HG02642 (cell line): Measurements from ENCODE around the gene UNG.
"Not testable (repeated sequence)": the region's sequence is repeated elsewhere in the genome, so short reads cannot be mapped to it uniquely, and the experiment has no call there.

Source experiments
- ATAC-seq: cut with Tn5 transposase; IDR thresholded peaks from one replicate; pipeline ENCODE4 v1.9.1; 2021; ENCODE audit warnings: mild to moderate bottlenecking; ENCODE audit not compliant: unreplicated experiment, poor library complexity

The UNG gene

DNA sequence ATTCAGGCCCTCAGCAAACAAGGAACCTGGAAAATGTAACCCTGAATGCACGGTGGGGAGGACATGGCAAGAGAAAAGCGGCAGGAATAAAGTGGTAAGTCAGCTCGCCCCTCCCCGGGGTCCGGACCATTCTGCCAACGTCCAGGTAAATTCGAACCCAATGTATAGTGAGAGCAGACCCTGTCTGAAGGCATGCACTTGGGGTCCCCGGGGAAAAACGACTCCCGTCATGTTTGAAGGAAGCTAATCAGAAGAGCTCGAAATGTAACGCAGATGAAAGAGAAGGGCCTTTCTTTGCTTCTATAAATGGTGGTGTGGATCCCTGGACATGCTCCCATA lies 19.2 kb downstream of the UNG start:
- ATAC-seq: no peak

DNA sequence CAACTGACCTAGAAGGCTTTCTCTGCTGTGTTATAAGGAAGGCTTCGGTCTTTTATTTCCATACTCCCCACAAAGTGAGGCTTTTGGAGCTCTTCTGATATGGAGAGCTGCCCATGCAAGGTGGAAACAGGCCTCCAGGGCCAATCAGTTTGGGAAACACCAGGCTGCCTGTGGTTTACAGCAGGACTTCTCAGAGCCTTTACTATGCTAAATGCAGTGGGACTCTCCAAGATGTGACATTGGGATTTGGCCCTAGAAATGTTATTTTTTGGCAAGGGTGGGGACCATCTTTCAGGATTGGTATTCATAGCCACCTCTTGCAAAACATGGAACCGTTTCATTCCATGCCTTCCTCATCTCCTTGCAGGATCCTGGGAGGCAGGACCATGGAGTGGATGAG lies 22.7 kb downstream of the UNG start:
- no peak for ATAC-seq

DNA sequence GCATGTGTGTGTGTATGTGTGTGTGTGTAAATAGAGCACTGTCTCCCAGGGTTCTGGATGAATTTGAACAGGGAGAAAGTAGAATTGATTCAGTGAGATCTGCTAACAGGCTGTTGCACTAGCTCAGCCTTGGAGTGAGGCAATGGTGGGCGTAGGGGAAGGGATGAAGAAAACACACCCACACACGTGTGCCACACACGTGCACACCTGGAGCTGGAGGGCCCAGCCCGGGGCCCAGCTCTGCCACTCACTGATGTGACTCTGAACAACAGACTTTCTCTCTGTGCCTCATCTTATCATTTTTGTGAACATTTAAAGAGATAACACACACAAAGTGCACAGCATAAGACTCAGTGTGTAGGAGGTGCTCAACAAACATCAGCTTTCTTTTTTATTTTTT lies 23.2 kb downstream of the UNG start:
- ATAC-seq: no peak

DNA sequence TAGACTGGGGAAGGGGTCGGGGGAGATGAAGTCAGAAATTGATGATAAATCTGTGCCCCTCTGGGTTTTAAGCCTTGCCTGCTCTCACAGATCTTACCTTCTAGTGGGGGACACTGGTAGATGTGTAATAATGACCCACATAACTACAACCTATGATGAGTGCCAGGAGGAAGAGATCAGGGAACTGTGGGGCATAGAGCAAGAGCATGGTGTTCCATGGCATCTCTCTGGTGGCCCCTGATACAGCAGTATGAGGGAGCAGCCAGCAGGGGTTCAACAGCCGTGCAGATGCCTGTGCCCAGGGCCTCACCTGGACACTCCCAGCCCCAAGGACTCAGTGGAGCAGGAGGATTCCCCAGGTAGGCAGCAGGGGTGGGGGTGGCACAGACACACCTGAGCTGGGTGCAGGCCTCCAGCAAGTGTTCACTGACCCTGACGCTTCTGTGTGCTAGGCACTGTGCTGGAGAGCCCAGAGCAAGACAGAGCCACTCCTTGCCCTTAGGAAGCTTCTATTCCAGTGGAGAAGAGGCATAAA lies 24.0 kb downstream of the UNG start:
- ATAC-seq: no peak

DNA sequence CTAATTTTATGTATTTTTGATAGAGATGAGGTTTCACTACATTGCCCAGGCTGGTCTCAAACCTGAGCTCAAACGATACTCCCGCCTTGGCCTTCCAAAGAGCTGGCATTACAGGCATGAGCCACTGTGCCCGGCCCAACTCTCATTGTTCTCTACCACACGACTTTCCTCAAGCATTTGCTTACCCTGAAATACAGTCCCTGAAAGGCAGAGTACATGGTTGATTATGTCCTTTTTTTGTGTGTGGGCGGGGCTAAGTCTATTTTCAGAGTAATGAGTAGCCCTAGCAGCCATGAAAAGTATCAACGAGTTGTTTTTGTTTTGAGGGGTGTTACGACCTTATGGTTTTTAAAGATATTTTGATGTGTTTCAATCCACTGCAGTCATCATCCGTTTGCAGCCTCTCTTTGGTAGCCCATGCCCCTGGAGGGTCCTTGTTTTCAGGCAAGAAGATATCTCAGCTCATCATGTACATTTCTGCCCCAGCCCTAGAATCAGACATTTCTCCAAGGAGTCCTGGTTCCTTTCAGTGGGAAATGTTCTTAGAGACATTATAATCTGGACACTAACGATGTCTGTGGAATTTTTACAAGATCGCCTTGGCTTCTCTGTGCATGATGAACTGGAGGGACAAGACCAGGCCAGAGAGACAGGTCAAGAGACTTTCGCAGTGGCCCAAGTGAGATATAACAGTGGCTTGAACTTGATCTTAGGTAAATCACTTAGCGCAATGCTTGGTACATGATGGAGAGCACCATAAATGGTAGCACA lies 27.7 kb downstream of the UNG start:
- no peak for ATAC-seq

DNA sequence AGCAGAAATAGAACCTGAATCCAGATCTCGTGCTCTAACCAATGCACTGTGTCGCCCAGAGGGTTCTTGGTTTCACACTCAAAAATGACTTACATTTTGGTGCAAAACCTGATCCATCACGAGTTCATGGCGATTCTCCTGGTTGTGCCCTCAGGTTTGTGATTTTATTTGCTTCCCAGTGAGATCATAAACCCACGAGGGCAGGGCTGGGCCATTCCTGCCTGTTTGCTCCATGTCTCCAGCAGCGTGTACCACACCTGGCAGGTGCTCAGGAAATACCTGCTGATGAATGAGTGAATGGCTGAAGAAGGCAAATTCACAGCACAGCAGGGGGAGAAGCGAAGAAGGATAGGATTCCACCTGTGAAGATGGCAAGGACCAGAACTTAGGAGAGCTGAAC lies 28.4 kb downstream of the UNG start:
- ATAC-seq: no peak

DNA sequence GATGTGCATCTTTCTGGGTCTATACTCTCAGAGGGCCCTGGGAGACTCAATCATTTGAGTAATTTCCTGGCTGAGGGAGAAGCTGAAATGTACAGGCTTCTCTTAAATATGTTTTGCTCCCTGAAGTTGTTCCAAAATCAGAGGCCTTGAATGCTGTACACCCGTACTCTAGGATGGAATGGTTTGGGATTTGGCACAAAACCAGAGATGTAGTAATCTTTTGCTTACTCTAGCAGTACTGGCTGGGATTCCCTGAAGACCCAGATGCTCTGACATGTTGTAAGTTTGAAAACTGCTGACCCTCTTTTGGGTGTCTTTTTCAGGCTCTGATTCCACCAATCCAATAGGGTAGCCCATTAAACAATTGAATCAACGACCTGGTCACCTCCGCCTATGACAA lies 29.4 kb downstream of the UNG start:
- no peak for ATAC-seq

DNA sequence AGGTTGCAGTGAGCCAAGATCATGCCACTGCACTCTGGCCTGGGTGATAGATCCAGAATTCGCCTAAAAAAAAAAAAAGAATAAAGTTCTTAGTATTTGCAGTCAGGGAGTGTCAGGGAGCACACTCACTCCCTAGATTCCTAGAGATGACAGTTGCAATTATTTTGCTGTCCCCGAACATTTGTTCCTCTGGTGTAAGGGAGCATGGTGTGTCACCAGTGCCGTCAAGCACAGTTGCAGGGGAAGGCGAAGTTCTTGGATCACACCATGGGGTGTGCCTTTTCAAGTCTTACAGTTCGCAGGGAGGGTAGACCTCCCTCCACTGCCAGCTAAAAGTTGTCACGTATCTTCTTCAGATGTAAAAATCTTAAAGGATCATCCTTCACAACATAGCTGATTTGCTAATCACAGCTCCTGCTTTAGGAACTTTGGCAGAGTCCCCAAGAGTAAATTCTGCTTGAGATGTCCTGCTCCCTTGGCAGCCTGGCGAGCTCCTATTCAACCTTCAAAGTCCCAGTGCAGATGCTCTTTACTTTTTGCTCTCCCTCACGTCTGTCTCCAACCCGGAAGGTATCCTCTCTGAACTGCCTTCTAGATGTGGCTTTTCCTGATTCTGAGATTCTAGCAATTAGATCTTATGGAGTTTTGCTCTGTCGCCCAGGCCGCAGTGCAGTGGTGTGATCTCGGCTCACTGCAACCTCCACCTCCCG lies 30.3 kb downstream of the UNG start:
- no peak for ATAC-seq

DNA sequence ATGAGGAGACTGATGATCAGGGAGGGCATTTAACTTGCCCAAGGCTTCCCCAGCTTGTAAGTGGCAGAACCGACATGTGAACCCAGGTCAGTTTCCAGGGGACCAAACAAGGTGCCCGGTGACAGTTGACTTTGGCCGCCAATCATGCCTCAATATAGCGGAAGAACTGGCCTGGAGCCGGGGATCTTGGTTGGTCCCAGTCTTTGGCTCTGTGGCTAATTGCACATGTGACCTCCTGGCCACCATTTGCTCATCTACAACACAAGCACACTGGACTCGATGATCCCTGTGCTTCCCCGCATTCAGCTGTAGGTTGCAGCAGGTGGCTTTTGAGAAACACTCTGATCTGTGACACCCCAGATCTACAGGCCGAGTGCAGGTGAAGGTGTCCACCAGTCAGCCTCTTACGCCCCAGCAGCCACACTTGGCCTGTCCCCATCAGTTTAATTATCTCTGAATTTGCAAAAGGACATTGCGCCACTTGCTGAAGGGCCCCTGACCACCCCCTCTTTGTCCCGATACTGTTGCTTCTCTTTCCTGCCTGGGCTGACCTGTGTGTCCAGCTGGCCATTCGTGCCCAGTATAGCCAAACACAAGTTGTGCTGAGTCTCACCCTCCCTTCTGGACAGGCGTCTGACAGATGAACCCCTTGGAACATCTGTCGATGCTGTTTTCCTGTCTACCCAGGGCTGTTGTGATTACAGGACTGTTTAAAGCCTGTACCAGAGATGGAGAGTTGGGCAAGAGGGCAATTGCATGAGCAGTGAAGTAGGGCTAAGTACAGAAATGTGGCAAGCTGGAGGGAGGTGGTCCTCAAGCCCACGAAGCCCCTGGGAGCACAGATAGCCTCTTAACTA lies 33.1 kb downstream of the UNG start:
- ATAC-seq: no peak

DNA sequence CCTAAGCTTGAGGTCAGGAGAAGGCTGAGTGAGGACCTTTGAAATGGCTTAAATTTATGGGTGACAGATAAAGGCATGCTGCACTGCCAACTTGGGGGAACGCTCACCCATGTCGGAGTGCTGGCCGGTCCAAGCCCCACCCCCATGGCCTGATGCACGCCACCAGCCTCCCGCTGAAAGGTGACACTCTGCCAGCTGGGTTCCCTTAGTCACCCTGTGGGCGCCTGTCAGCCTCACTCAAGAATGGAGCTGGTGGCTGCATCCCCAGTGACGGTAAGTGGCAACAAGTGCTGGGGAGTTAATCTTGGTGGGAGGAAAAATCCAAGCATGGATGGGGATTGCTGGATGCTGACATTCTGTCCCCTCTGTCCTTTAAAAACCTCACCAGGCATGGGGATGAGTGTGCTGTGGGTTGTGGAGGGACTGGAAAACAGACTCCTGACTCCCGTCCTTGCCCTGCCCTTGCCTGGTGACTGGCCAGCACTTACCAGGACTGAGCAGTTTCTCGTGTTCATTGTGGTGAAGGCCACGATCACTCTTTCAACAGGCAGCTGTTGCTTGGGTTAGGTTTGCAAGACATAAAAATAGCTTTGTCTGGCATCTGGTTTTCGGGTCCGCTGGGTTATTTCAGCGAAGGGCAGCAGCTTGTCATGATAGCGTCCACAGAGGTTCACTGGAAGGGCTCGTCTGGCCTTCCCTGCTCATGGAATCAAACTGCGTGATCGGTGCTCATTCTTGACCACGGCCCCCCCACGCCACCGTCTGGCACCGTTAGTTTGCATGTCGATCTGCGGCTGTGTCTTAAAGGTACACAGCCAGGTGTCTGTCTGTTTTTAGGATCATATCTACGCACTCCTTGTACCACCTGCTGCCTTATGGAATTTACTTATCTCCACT lies 34.0 kb downstream of the UNG start:
- no peak for ATAC-seq

DNA sequence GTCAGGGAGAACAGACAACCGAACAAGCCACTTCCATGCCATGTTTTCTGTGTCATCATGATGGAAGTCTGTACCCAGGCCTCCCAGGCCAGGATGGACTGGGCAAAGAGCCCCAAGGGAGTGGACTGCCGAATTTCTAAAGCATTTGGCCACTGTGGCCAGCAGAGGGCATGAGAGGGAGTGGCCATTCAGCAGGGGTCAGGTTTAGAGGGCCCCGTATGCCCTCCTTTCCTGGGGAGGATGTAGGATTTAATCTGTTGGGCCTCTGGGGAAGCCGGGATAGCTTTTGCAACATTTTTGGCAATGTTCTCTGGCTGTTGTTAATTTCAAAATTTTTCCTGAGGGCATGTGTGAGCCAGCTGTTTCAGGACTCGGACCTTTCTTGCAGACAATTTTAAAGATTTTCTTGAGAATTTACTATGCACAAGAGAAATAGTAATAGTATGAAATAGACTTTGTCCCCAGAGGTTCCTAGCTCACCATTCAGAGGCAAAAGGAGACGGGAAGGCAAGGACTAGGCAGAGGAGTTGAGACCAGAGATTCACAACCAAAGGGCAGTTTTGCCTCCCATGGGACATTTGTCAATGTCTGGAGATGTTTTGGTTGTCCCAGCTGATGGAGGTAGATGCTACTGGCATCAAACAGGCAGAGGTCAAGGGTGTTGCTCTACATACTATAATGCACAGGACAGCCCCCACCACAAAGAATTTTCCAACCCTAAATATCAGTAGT lies 37.0 kb downstream of the UNG start:
- ATAC-seq: no peak

DNA sequence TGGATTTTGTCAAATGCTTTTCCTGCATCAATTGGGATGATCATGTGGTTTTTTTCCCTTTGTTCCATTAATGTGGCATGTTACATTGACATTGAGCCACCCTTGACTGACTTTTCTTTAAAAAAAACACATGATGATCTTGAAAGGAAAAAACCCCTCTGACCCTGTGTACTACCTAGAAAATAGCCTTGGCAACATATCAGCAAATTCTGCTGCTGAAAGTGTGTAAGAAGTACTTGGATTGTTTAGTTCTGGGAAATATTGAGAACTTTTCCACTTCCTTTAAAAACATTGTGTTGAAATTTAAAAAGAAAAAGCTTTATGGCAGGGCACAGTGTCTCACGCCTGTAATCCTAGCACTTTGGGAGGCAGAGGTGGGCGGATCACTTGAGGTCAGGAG lies 39.7 kb downstream of the UNG start:
- ATAC-seq: no peak

DNA sequence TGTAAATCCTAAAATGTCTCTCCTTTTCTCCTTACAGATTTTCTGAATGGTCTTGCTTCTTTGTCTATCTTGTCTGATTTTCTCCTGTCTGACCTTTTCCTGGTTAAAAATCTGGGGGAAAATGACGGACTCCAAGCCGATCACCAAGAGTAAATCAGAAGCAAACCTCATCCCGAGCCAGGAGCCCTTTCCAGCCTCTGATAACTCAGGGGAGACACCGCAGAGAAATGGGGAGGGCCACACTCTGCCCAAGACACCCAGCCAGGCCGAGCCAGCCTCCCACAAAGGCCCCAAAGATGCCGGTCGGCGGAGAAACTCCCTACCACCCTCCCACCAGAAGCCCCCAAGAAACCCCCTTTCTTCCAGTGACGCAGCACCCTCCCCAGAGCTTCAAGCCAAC lies 42.0 kb downstream of the UNG start:
- no peak for ATAC-seq

DNA sequence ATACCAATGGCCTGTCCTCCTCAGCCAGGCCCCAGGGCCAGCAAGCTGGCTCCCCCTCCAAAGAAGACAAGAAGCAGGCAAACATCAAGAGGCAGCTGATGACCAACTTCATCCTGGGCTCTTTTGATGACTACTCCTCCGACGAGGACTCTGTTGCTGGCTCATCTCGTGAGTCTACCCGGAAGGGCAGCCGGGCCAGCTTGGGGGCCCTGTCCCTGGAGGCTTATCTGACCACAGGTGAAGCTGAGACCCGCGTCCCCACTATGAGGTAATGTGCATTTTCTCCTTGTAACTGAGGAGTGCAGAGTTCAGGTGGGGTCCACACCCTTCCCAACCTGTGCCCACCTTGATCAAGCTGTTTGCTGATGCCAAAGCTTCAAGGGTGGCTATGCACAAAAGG lies 42.4 kb downstream of the UNG start:
- ATAC-seq: no peak

DNA sequence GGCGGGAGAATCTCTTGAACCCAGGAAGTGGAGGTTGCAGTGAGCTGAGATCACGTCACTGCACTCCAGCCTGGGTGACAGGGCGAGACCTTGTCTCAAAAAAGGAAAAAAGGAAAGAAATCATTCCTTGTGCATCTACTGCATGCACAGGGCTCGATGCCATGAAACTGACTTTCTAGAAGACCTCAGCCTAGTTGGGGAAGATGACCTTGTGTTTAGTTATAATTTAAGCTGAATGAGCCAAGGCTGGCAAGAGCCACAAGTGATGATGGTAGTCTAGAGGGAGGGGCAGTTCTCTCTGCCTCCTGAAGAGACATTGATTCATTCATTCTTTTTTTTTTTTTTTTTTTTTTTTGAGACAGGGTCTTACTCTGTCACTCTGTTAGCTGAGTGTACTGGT lies 43.2 kb downstream of the UNG start:
- no peak for ATAC-seq

DNA sequence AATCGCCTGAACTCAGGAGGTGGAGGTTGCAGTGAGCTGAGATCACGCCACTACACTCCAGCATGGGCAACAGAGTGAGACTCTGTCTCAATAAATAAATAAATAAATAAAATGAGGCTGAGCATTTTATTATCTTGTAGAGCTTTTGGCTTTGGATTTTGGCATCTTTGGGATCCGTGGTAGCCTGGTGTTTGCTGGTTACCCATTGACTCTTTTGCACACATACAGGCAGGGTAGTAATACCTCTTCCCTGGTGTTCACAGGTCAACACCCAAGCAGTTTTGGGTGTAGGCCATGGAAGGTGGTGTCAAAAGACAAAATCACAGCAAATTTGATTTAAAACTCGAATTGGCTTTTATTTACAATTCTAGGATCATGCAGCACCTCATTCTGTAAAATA lies 46.8 kb downstream of the UNG start:
- ATAC-seq: no peak

DNA sequence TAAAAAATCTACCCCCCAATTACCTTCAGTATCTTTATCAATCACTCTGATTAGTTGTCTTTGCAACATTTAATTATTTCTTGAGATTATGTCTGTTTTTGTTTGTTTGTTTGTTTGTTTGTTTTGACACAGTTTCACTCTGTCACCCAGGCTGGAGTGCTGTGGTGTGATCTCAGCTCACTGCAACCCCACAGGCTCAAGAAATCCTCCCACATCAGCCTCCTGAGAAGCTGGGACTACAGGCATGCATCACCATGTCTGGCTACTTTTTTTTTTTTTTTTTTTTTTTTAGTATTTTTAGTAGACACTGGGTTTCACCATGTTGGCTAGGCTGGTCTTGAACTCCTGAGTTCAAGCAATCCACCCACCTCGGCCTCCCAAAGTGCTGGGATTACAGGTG lies 49.7 kb downstream of the UNG start:
- not testable (repeated sequence) for ATAC-seq

DNA sequence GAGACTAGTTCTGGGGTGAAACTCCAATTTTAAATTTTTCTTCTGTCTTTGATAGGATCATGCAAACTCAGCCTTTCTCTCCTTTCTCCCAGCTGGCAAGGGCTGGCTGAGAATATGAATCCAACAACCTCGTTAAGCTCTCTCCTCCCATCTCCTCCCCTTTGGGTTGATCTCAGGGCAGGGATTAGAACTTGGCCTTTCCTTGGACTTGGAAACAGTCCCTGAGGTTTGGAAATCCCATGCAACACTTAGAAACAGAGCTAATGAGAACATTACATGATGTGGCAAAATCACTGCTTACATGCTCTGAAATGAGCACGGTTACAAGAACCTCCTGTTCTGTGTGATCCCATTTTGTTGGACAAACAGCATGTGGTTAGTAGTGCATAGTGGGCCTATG lies 50.6 kb downstream of the UNG start:
- ATAC-seq: no peak

DNA sequence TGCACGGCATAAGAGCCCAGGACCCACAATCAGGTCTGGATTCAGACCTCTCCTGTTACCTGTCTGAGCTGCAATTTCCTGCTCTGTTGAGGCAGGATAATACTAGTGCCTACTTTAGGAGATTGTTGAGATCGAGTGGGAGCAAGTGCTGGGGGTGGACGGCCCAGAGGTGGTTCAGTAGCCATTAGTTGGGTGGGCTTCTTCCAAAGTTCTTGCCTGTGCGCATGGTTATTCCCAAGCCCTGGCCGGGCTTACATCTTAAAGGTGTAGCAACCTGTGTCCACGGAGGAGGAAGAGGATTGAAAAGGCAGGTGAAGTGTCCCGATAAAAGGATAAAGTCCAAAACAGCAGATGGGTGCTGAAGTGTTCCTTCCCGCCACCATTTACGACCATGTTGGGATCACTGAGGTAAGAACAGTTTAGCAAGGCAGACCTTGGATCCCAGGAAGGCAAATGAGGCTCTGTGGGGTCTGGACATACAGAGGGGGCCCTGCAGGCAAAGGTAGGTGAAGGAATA lies 52.8 kb downstream of the UNG start:
- no peak for ATAC-seq
